T-cell (primary cell): ENCODE data around the gene SASH3. TPM values are rescaled to one million over a fixed set of nuclear protein-coding genes. Genes with fewer than 3 reads are reported as not detected.

Experiments
- ATAC-seq, 4 experiments: fragments of 200-7000 bp in 3 of 4; fragments of 150-1000 bp in 1 of 4; cut with Tn5 transposase; replicated peaks in 1 of 4; 1 replicate in 3 of 4; 2 replicates in 1 of 4; pipeline ENCODE4 v1.10.0; 2021; ENCODE audit warnings: moderate library complexity in 3 of 4, mild to moderate bottlenecking in 2 of 4, moderate number of reproducible peaks in 1 of 4
- CTCF ChIA-PET, 2 donors: fragments of 300-600 bp; sonication (Branson Sonifier 250); formaldehyde crosslinking; loops; one replicate each; lab custom pipeline; 2022; ENCODE audit warnings: antibody characterized with exemption in 2 of 2; lab: Charles Lee
- POLR2A ChIA-PET, 2 donors: fragments of 300-600 bp; sonication (Branson Sonifier 250); formaldehyde crosslinking; loops; one replicate each; lab custom pipeline; 2022; ENCODE audit warnings: antibody characterized with exemption in 2 of 2; lab: Charles Lee
- DNase-seq, 35 experiments: peaks; one replicate each; pipeline versions ENCODE4 v3.0.0 to v3.0.0-alpha.2; 2013 to 2023
- H3K27ac ChIP-seq: one replicate; pipeline ENCODE4 v1.5.1; 2013; ENCODE audit warnings: low read length
- H3K27me3 ChIP-seq, 2 experiments: replicated peaks in 1 of 2; 1 replicate in 1 of 2; 2 replicates in 1 of 2; pipeline versions ENCODE4 v1.6.1 to v1.7.0; 2013; ENCODE audit warnings: low read length in 1 of 2, mixed read lengths in 1 of 2; ENCODE audit not compliant: control insufficient read depth in 2 of 2, insufficient read depth in 2 of 2; ENCODE audit errors: extremely low read depth in 1 of 2
- H3K36me3 ChIP-seq, 2 donors: 1 replicate in 1 of 2; 2 replicates in 1 of 2; pipeline versions ENCODE4 v1.6.1 to v1.7.0; 2013; ENCODE audit warnings: low read length in 1 of 2; ENCODE audit not compliant: control insufficient read depth in 2 of 2, insufficient read depth in 1 of 2; ENCODE audit errors: extremely low read depth in 1 of 2
- H3K4me1 ChIP-seq, 2 experiments: 1 replicate in 1 of 2; 2 replicates in 1 of 2; pipeline versions ENCODE4 v1.6.1 to v1.7.0; 2013; ENCODE audit warnings: low read length in 2 of 2, mixed read lengths in 1 of 2; ENCODE audit not compliant: insufficient read depth in 2 of 2, control insufficient read depth in 1 of 2; ENCODE audit errors: extremely low read depth in 1 of 2
- H3K4me3 ChIP-seq, 2 donors: 1 replicate in 1 of 2; 2 replicates in 1 of 2; pipeline versions ENCODE4 v1.5.1 to v1.7.0; 2013; ENCODE audit warnings: mild to moderate bottlenecking in 2 of 2, low read length in 1 of 2, moderate library complexity in 1 of 2; ENCODE audit not compliant: control insufficient read depth in 1 of 2; ENCODE audit errors: extremely low read depth in 1 of 2
- H3K9me3 ChIP-seq: 2 replicates; pipeline ENCODE4 v1.7.0; 2013
- H3K27ac Mint-ChIP-seq, 2 donors: one replicate each; pipeline ENCODE4 v1.8.0; 2020 to 2021; ENCODE audit warnings: mild to moderate bottlenecking in 2 of 2, mixed read lengths in 2 of 2
- H3K27me3 Mint-ChIP-seq, 2 donors: one replicate each; pipeline ENCODE4 v1.8.0; 2021 to 2022; ENCODE audit warnings: mixed read lengths in 2 of 2
- H3K36me3 Mint-ChIP-seq: one replicate; pipeline ENCODE4 v1.8.0; 2021; ENCODE audit warnings: mixed read lengths
- H3K4me1 Mint-ChIP-seq, 3 donors: one replicate each; pipeline ENCODE4 v1.8.0; 2020 to 2022; ENCODE audit warnings: mixed read lengths in 3 of 3, mild to moderate bottlenecking in 1 of 3
- H3K4me3 Mint-ChIP-seq, 3 donors: one replicate each; pipeline ENCODE4 v1.8.0; 2020 to 2022; ENCODE audit warnings: mild to moderate bottlenecking in 3 of 3, mixed read lengths in 3 of 3, moderate library complexity in 3 of 3
- H3K9me3 Mint-ChIP-seq, 3 donors: one replicate each; pipeline ENCODE4 v1.8.0; 2020 to 2022; ENCODE audit warnings: mixed read lengths in 3 of 3
- WGBS: methylation state at CpG from one replicate; pipeline ENCODE4 v1.1.5; 2013; ENCODE audit warnings: missing lambda C conversion rate; ENCODE audit not compliant: insufficient coverage; 5-methylcytosine and 5-hydroxymethylcytosine counted together
- total RNA-seq, 35 experiments: library from RNA in 6 of 35; stranded (reverse) in 6 of 35; fragments of 120-200 nt in 1 of 35; gene quantifications; one replicate each; pipeline versions ENCODE4 v1.2.1 to v1.2.4 and lab custom pipeline; 2013 to 2026

SASH3 gene
- total RNA-seq, 5 donors from 2014 or later (not counting 1 experiment from before 2014, with no cell fraction given), result 102 to 163 (median 142) TPM

DNA sequence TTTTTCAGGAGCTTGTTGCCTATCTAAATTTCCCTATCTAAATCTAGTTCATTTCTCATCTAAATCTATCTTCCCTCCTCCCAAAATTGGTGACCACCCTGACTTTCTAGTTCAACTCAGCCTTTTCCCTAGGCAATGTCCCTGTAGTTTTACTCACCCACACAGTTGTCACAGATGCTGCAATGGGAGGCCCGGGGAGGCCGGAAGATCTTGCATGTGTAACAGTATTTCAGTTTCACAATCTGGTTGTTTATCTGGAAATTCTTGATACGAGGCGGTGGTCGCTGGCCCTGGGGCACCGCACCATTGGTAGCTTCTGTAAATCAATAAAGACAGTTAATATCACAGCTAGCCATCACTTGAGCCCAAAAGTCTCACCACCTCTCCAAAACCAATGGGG lies 43.8 kb downstream of the SASH3 start:
- Mint-ChIP-seq H3K4me1 (peaks cover 13 to 17% (median 16%) of the 10 kb centered on the region in 3 donors), H3K27me3 (peaks cover 0 to under 1% of the 10 kb centered on the region in 2 donors), H3K27ac (peak overlapping the region; percentile 59 to 85), H3K4me3 (no peak overlapping the region), H3K36me3 (peaks cover under 1% of the 10 kb centered on the region), H3K9me3 (no peaks in the 10 kb centered on the region)
- H3K4me1 ChIP-seq, result no peaks in the 10 kb centered on the region
- ChIA-PET CTCF (interaction anchor here (0.6 to 2.1 kb wide), 10 partner anchors 9 to 837 kb away, joined by 3 to 10 read pairs (median 4); partner anchors contain the start of gene APLN (in 1 of the 2)), POLR2A (interaction anchor here in 1 of 2 donors (0.6 kb wide), 1 partner anchor 216 kb away, joined by 3 read pairs; no protein-coding TSS in a partner anchor)
- no peaks in the 10 kb centered on the region for H3K9me3 ChIP-seq
- DNase-seq, result no peak
- no peak overlapping the region for H3K27ac ChIP-seq
- no CpG with 5 or more reads among the region's 6 CpGs for WGBS
- no peaks in the 10 kb centered on the region for H3K27me3 ChIP-seq
- ATAC-seq, result no peak
- H3K36me3 ChIP-seq, result no peaks in the 10 kb centered on the region
- no peak overlapping the region for H3K4me3 ChIP-seq

DNA sequence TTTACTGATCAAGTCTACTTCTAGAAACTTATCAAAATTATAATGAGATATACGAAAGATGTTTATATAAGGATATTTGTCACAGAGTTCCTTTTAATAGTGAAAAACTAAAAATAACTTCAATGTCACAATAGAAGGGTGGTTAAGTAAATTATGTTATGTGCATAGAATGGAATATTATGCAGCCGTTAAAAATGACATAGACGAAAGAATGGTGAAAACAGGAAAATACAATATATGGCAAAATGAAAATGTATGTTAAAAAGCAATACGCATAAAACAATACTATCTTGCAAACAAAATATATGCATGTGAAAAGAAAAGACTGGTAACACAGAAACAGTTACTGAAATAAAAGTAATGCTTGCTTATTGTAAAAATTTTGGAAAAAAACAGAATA lies 44.9 kb downstream of the SASH3 start:
- Histone ChIP-seq H3K27ac (no peak overlapping the region), H3K4me3 (no peak overlapping the region), H3K4me1 (no peaks in the 10 kb centered on the region), H3K36me3 (no peaks in the 10 kb centered on the region), H3K27me3 (no peaks in the 10 kb centered on the region), H3K9me3 (no peaks in the 10 kb centered on the region)
- POLR2A ChIA-PET, result no interaction called here
- DNase-seq, result no peak
- H3K4me3 Mint-ChIP-seq, result no peak overlapping the region
- no peak for ATAC-seq
- H3K9me3 Mint-ChIP-seq, result no peaks in the 10 kb centered on the region
- peaks cover 4% of the 10 kb centered on the region for H3K36me3 Mint-ChIP-seq
- CTCF ChIA-PET, result interaction anchor here in 1 of 2 donors (0.7 kb wide), 1 partner anchor 84 kb away, joined by 3 read pairs; no protein-coding TSS in a partner anchor
- peaks cover 13 to 17% (median 16%) of the 10 kb centered on the region in 3 donors for H3K4me1 Mint-ChIP-seq
- H3K27me3 Mint-ChIP-seq, result peaks cover 0 to 4% of the 10 kb centered on the region in 2 donors
- WGBS, result no CpG with 5 or more reads among the region's 4 CpGs
- no peak overlapping the region for H3K27ac Mint-ChIP-seq

DNA sequence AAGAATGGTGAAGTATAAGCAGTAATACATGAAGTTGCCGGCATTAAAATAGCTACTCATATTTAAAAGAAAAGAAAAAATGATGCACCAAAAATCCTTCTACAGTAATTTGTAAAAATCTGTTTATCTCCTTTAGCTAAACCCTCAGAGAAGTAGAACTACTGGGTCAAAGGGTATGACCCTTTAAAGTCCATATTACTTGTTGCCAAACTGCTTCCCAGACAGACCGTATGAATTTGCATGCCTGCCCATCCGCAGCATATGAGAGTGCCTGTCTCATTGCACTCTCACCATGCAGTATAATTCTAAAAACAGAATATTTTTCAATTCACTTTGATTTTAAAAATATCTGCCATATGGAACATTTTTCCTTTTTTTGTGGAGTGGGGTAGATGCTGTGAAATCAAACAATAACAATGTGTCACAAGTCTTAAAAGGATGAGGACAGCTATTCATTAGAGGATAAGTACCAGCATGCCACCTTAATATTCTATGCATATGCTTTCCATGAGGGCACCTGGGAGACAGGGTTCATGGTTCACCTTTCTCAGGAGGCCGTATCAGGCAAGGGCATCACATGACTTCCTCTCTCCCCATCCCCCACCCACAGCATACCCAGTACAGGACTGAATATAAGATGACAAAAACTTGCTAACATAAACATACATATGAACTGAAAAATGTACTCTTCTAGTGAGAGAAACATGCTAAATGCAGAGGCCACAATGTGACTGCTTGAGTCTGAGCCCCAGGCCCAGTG lies 46.2 kb downstream of the SASH3 start:
- Histone ChIP-seq H3K27me3 (no peaks in the 10 kb centered on the region), H3K36me3 (no peaks in the 10 kb centered on the region), H3K9me3 (no peaks in the 10 kb centered on the region), H3K27ac (no peak overlapping the region), H3K4me1 (no peaks in the 10 kb centered on the region), H3K4me3 (no peak overlapping the region)
- H3K9me3 Mint-ChIP-seq, result no peaks in the 10 kb centered on the region
- H3K27ac Mint-ChIP-seq, result peak overlapping the region; percentile 28 to 57
- ATAC-seq (peak in 2 of 4 experiments; percentile 52 to 55), DNase-seq (peak in 11 of 35 experiments; percentile 0 to 30 (median 7))
- no peak overlapping the region for H3K4me3 Mint-ChIP-seq
- H3K4me1 Mint-ChIP-seq, result peaks cover 13 to 17% (median 16%) of the 10 kb centered on the region in 3 donors
- peaks cover 0 to 4% of the 10 kb centered on the region in 2 donors for H3K27me3 Mint-ChIP-seq
- POLR2A ChIA-PET, result interaction anchor here in 1 of 2 donors (0.5 kb wide), 1 partner anchor 74 kb away, joined by 5 read pairs; no protein-coding TSS in a partner anchor
- CTCF ChIA-PET, result interaction anchor here (0.6 to 1.7 kb wide), 5 partner anchors 70 to 639 kb away, joined by 3 to 5 read pairs (median 3); no protein-coding TSS in a partner anchor
- peaks cover 4% of the 10 kb centered on the region for H3K36me3 Mint-ChIP-seq
- WGBS, result no CpG with 5 or more reads among the region's 4 CpGs

DNA sequence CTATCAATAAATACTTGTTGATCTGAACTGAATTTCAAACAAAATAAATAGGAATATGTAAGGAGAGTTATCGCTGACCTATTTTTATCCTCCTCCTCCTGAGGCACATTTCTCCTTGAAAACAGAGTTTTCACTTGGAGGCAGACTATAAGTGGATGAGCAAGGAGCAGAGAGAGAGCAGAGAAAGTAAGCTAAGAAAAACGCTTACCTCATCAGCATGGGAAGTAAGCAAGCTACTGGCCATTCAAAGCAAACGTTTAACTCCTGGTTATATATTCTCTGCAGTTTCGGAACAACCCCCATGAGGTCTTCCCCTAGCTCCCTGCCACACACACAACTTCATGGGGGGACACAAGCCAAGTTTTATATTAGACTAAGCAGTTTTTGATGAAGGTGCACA lies 50.7 kb downstream of the SASH3 start:
- Mint-ChIP-seq H3K4me1 (peaks cover 7 to 9% (median 7%) of the 10 kb centered on the region in 3 donors), H3K9me3 (no peaks in the 10 kb centered on the region), H3K27ac (no peak overlapping the region), H3K27me3 (peaks cover 0 to 9% of the 10 kb centered on the region in 2 donors), H3K4me3 (no peak overlapping the region), H3K36me3 (peaks cover 4% of the 10 kb centered on the region)
- H3K36me3 ChIP-seq, result no peaks in the 10 kb centered on the region
- ChIA-PET CTCF (no interaction called here), POLR2A (no interaction called here)
- no peaks in the 10 kb centered on the region for H3K27me3 ChIP-seq
- H3K4me1 ChIP-seq, result no peaks in the 10 kb centered on the region
- no CpG with 5 or more reads among the region's 4 CpGs for WGBS
- no peak overlapping the region for H3K27ac ChIP-seq
- no peak overlapping the region for H3K4me3 ChIP-seq
- no peak for DNase-seq
- no peaks in the 10 kb centered on the region for H3K9me3 ChIP-seq
- no peak for ATAC-seq

DNA sequence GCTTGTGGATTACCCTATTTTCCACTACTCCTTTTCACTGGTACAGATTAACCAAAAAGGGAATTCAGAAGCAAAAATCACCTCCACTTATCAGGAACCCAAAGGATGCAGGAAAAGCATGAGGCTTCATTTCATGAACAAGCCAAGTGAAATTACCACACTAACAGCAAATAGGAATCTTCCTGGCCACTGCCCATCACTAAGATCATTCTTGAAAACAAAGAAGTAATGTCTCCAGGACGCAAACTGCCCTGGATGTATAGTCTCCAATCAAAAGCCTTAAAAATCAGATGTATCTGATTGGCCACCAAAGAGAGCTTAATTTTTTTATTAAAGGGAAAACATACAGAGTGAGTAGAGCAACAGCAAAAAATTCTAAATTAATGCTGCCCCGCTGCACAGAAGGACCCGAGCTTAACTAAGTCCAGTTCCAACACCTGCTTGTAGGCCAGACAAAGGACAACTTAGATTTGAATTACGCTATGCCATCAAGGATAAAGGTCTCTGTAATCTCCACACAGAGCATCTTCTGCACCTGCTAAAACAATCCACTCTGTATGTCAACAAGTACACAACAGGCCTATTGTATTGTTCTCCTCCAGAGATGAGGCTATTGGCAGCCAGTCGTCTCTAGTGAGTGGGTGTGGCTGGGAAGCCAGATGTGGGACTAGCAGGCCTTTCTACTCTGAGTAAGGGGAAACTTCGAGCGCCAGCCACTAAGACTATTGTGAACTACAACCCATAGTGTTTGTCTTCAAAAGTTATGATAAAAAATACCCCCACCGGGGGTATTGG lies 51.5 kb downstream of the SASH3 start:
- H3K4me3 Mint-ChIP-seq, result no peak overlapping the region
- peaks cover 4% of the 10 kb centered on the region for H3K36me3 Mint-ChIP-seq
- Histone ChIP-seq H3K9me3 (no peaks in the 10 kb centered on the region), H3K4me1 (no peaks in the 10 kb centered on the region), H3K27ac (no peak overlapping the region), H3K4me3 (no peak overlapping the region), H3K27me3 (no peaks in the 10 kb centered on the region), H3K36me3 (no peaks in the 10 kb centered on the region)
- POLR2A ChIA-PET, result no interaction called here
- DNase-seq (no peak), ATAC-seq (no peak)
- H3K27ac Mint-ChIP-seq, result no peak overlapping the region
- H3K27me3 Mint-ChIP-seq, result peaks cover 0 to 9% of the 10 kb centered on the region in 2 donors
- WGBS, result no CpG with 5 or more reads among the region's 8 CpGs
- H3K4me1 Mint-ChIP-seq, result peaks cover 1 to 3% (median 1%) of the 10 kb centered on the region in 3 donors
- CTCF ChIA-PET, result interaction anchor here in 1 of 2 donors (2.3 kb wide), 1 partner anchor 8 kb away, joined by 5 read pairs; no protein-coding TSS in a partner anchor
- no peaks in the 10 kb centered on the region for H3K9me3 Mint-ChIP-seq
